IMR-90 (cell line): ENCODE measurements around the gene RNF11. TPM values are rescaled to one million over a fixed set of nuclear protein-coding genes. Genes with fewer than 3 reads are reported as not detected.

ENCODE experiments used
- ATAC-seq: fragments of 200-7000 bp; cut with Tn5 transposase; 2 replicates; pipeline ENCODE4 v1.9.1; 2020; ENCODE audit warnings: low read depth, mild to moderate bottlenecking, moderate library complexity
- BruUV-seq: library from RNA; stranded (reverse); fragments of 400-500 nt; replicated peaks from 2 replicates; lab custom pipeline; 2021; lab: Mats Ljungman, UMichigan
- CTCF ChIA-PET: fragments of 300-600 bp; formaldehyde crosslinking; extraction: SDS; loops from one replicate; lab custom pipeline; 2021; ENCODE audit warnings: antibody characterized with exemption; lab: Yijun Ruan, JAX
- POLR2A ChIA-PET: fragments of 300-600 bp; sonication (Branson Sonifier 250); formaldehyde crosslinking; loops from one replicate; lab custom pipeline; 2022; ENCODE audit warnings: antibody characterized with exemption; ENCODE audit not compliant: unreplicated experiment; lab: Charles Lee
- DNase-seq: peaks from one replicate; pipeline ENCODE4 v3.0.0; 2013
- H2AFZ ChIP-seq: replicated peaks from 2 replicates; pipeline ENCODE3; 2013; ENCODE audit warnings: low read length, mild to moderate bottlenecking; ENCODE audit not compliant: poor library complexity
- H2AK5ac ChIP-seq: 2 replicates; pipeline ENCODE4 v1.6.1; 2013; ENCODE audit warnings: low read depth, low read length, inconsistent platforms
- H2AK9ac ChIP-seq: replicated peaks from 2 replicates; pipeline ENCODE3; 2013; ENCODE audit warnings: mild to moderate bottlenecking, low read depth, low read length, moderate library complexity; ENCODE audit not compliant: poor library complexity
- H2BK120ac ChIP-seq: 2 replicates; pipeline ENCODE4 v1.6.1; 2013; ENCODE audit warnings: low read depth, low read length, inconsistent platforms
- H2BK15ac ChIP-seq: 3 replicates; pipeline ENCODE4 v1.6.1; 2013; ENCODE audit warnings: low read depth, low read length, inconsistent platforms
- H2BK20ac ChIP-seq: 2 replicates; pipeline ENCODE4 v1.6.1; 2013; ENCODE audit warnings: low read depth, mild to moderate bottlenecking, inconsistent platforms, low read length, moderate library complexity
- H2BK5ac ChIP-seq: 2 replicates; pipeline ENCODE4 v1.6.1; 2013; ENCODE audit warnings: mild to moderate bottlenecking, low read depth, low read length, inconsistent platforms; ENCODE audit not compliant: poor library complexity, severe bottlenecking
- H3K14ac ChIP-seq: replicated peaks from 2 replicates; pipeline ENCODE4 v1.6.1; 2013; ENCODE audit warnings: low read depth, low read length, inconsistent platforms
- H3K18ac ChIP-seq: 2 replicates; pipeline ENCODE4 v1.6.1; 2013; ENCODE audit warnings: low read depth, low read length, control low read depth
- H3K23ac ChIP-seq: 2 replicates; pipeline ENCODE4 v1.6.1; 2013; ENCODE audit warnings: low read depth, low read length, inconsistent platforms
- H3K27ac ChIP-seq: 2 replicates; pipeline ENCODE4 v1.5.1; 2013; ENCODE audit warnings: mild to moderate bottlenecking, control low read depth, low read length; ENCODE audit not compliant: insufficient read depth
- H3K27me3 ChIP-seq: 2 replicates; pipeline ENCODE4 v1.6.1; 2013; ENCODE audit warnings: low read length; ENCODE audit not compliant: control insufficient read depth, insufficient read depth
- H3K36me3 ChIP-seq: 2 replicates; pipeline ENCODE4 v1.6.1; 2013; ENCODE audit warnings: low read length, mixed read lengths; ENCODE audit not compliant: control insufficient read depth, insufficient read depth
- H3K4ac ChIP-seq: 2 replicates; pipeline ENCODE4 v1.6.1; 2013; ENCODE audit warnings: low read depth, low read length, inconsistent platforms
- H3K4me1 ChIP-seq: 2 replicates; pipeline ENCODE4 v1.6.1; 2013; ENCODE audit warnings: low read length, mixed read lengths; ENCODE audit not compliant: control insufficient read depth, insufficient read depth
- H3K4me2 ChIP-seq: 2 replicates; pipeline ENCODE4 v1.6.1; 2013; ENCODE audit warnings: low read depth, mild to moderate bottlenecking, control low read depth, low read length, moderate library complexity
- H3K4me3 ChIP-seq: 2 replicates; pipeline ENCODE4 v1.5.1; 2013; ENCODE audit warnings: low read depth, mild to moderate bottlenecking, control low read depth, low read length, moderate library complexity; ENCODE audit not compliant: insufficient read depth
- H3K56ac ChIP-seq: 2 replicates; pipeline ENCODE4 v1.6.1; 2013; ENCODE audit warnings: low read length, inconsistent platforms; ENCODE audit not compliant: insufficient read depth; ENCODE audit errors: extremely low read depth
- H3K79me1 ChIP-seq, 2 experiments: 2 replicates each; pipeline ENCODE4 v1.6.1; 2013; ENCODE audit warnings: low read length in 2 of 2, inconsistent platforms in 1 of 2, low read depth in 1 of 2
- H3K9ac ChIP-seq: 2 replicates; pipeline ENCODE4 v1.6.1; 2013; ENCODE audit warnings: low read depth, low read length, control low read depth
- H3K9me1 ChIP-seq: 2 replicates; pipeline ENCODE4 v1.6.1; 2013; ENCODE audit warnings: low read length, inconsistent platforms; ENCODE audit not compliant: insufficient read depth
- H3K9me3 ChIP-seq: 2 replicates; pipeline ENCODE4 v1.6.1; 2013; ENCODE audit warnings: low read length; ENCODE audit not compliant: control insufficient read depth, insufficient read depth
- H4K20me1 ChIP-seq: 2 replicates; pipeline ENCODE4 v1.6.1; 2013; ENCODE audit warnings: low read length, inconsistent platforms; ENCODE audit not compliant: insufficient read depth
- H4K5ac ChIP-seq: 2 replicates; pipeline ENCODE4 v1.6.1; 2013; ENCODE audit warnings: mild to moderate bottlenecking, low read depth, low read length, control low read depth
- H4K8ac ChIP-seq, 2 experiments: 2 replicates each; pipeline ENCODE4 v1.6.1; 2013; ENCODE audit warnings: low read depth in 2 of 2, low read length in 2 of 2, control low read depth in 1 of 2, inconsistent platforms in 1 of 2
- H4K91ac ChIP-seq: 2 replicates; pipeline ENCODE4 v1.6.1; 2013; ENCODE audit warnings: low read depth, low read length, inconsistent platforms; ENCODE audit not compliant: insufficient read depth
- CEBPB ChIP-seq: IDR thresholded peaks from 2 replicates; pipeline ENCODE4 v1.6.1; 2012; ENCODE audit warnings: low read depth, low read length, improper control_type of control experiment
- FOS ChIP-seq: fragments of 150-350 bp; IDR thresholded peaks from 2 replicates; pipeline ENCODE4 v1.6.1; 2016; ENCODE audit warnings: low read depth, low read length
- MAFK ChIP-seq: IDR thresholded peaks from 2 replicates; pipeline ENCODE4 v1.6.1; 2012; ENCODE audit warnings: low read depth, low read length, improper control_type of control experiment
- POLR2A ChIP-seq: IDR thresholded peaks from 2 replicates; pipeline ENCODE4 v1.6.1; 2012; ENCODE audit warnings: mild to moderate bottlenecking, low read depth, low read length
- SMC3 ChIP-seq: fragments of 150-350 bp; IDR thresholded peaks from 2 replicates; pipeline ENCODE4 v1.6.1; 2016; ENCODE audit warnings: low read depth, mild to moderate bottlenecking, antibody characterized with exemption, low read length, moderate library complexity
- WGBS, 2 experiments: methylation state at CpG; one replicate each; pipeline versions ENCODE4 v1.1.5 to v1.1.7; 2013; ENCODE audit warnings: missing lambda C conversion rate in 2 of 2; ENCODE audit not compliant: insufficient read length in 1 of 2; ENCODE audit errors: extremely low coverage in 2 of 2; 5-methylcytosine and 5-hydroxymethylcytosine counted together
- dilution Hi-C: fragments of 300-500 bp; cut with HindIII; formaldehyde crosslinking; loops from one replicate; pipeline ENCODE4 v1.14.3; 2018; ENCODE audit warnings: low sequenced_read_pairs; ENCODE audit not compliant: unreplicated experiment
- in situ Hi-C: fragments of 300-500 bp; cut with MboI; formaldehyde crosslinking; loops from 3 replicates; pipeline ENCODE4 v1.14.3; 2019; ENCODE audit warnings: low sequenced_read_pairs, inconsistent platforms, mixed read lengths
- intact Hi-C: fragments of 100-400 bp; cut with micrococcal nuclease; formaldehyde crosslinking; loops from 2 replicates; pipeline ENCODE4 v1.10.0; 2022
- polyA plus RNA-seq, 3 experiments: library from polyadenylated mRNA; depleted of rRNA; stranded (reverse); fragments of >200 nt; gene quantifications; 2 replicates each; pipeline ENCODE4 v1.2.3, GENCODE V29; 2012; ENCODE audit warnings: low replicate concordance in 1 of 3
- total RNA-seq: library from RNA; depleted of rRNA; stranded (reverse); fragments of >200 nt; gene quantifications from 2 replicates; pipeline ENCODE4 v1.2.3, GENCODE V29; 2012

RNF11 gene
- total and polyA plus RNA-seq, 2 of the 4 experiments (the other 2 are of a cell fraction), result 63.3 to 64.1 TPM

DNA sequence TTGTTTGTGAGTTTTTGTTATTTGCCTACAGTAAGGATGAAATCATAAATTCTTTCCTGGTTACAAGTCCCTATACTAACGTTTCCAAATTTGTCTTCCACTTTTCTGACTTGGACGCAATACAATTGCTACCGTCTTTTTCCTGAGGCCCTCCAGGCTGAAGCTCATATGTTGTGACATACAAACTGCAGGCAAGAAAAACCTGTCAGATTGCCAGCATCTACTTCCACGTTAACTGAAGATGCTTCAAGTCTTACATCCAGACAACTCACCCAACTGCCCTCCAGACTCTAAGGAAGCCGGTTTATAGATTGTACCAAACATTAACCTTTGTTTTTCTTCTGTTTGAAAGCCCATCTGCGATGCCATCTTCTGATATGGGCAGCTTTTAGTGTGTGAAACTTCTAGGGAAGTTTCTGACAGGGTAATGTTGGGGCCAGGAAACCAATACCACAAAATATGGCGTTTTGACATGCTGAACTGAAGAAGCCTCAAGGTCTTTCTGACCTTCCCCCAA is 21.4 kb upstream of the RNF11 start:
- peak overlapping the region; percentile 60 for H2AFZ ChIP-seq
- 0 out of 2 replicates have a peak overlapping the region, but pooled peaks have one; percentile 29 for H4K5ac ChIP-seq
- no peaks in the 10 kb centered on the region for H3K9me3 ChIP-seq
- no peak overlapping the region for H2BK5ac ChIP-seq
- intact Hi-C loops, result no loop called here
- H3K79me1 ChIP-seq, result no peaks in the 10 kb centered on the region
- H2BK20ac ChIP-seq, result no peak overlapping the region
- peak overlapping the region in 1 of 2 experiments; percentile 2; a peak in 1 of 4 replicates for H4K8ac ChIP-seq
- no peaks in the 10 kb centered on the region for H4K20me1 ChIP-seq
- H2BK15ac ChIP-seq, result no peak overlapping the region
- peak overlapping the region; percentile 76; the same call in 1 of the 2 replicates for H3K4me2 ChIP-seq
- no peak overlapping the region for H3K56ac ChIP-seq
- no peak overlapping the region for H2BK120ac ChIP-seq
- DNase-seq, result peak; percentile 87
- H3K4ac ChIP-seq, result no peak overlapping the region
- H3K23ac ChIP-seq, result no peak overlapping the region
- no peak overlapping the region for H2AK9ac ChIP-seq
- peak overlapping the region; percentile 20; the same call in 1 of the 2 replicates for H3K18ac ChIP-seq
- H3K27ac ChIP-seq, result no peak overlapping the region
- H3K9me1 ChIP-seq, result peaks cover 5% of the 10 kb centered on the region; the same call in 1 of the 2 replicates
- H3K9ac ChIP-seq, result no peak overlapping the region
- H3K4me3 ChIP-seq, result no peak overlapping the region
- peaks cover 7% of the 10 kb centered on the region for H3K4me1 ChIP-seq
- H2AK5ac ChIP-seq, result no peak overlapping the region
- H4K91ac ChIP-seq, result no peak overlapping the region
- peak; percentile 76 for ATAC-seq
- dilution Hi-C loops, result no loop called here
- 25% methylated on average over 2 of the region's 7 CpGs; no CpG with 5 or more reads in 1 of the 2 experiments for WGBS, 2 experiments
- ChIA-PET POLR2A (no interaction called here), CTCF (interaction anchor here (1.0 kb wide), 1 partner anchor 16 kb away, joined by 4 read pairs; no protein-coding TSS in a partner anchor)
- no peaks in the 10 kb centered on the region for H3K36me3 ChIP-seq
- no peaks in the 10 kb centered on the region for H3K27me3 ChIP-seq
- no TSS peak for BruUV-seq
- peak overlapping the region; percentile 43; the same call in 1 of the 2 replicates for H3K14ac ChIP-seq
- in situ Hi-C loops, result no loop called here
- no peak for TF ChIP-seq FOS
- TF ChIP-seq SMC3, result no peak
- peak; percentile 68 for TF ChIP-seq CEBPB
- TF ChIP-seq POLR2A, result no peak
- TF ChIP-seq MAFK, result no peak
